UCSD-AML1 (cell line): Measurements from ENCODE around the gene PLXND1.

Experiments
- DNase-seq: peaks from one replicate; lab custom pipeline; 2025; ENCODE audit not compliant: unreplicated experiment; lab: John Stamatoyannopoulos, UW

Gene PLXND1

GRCh38 chr3:129602309-129602708, 4.2 kb downstream of the PLXND1 start:
- no peak for DNase-seq

GRCh38 chr3:129601713-129602112, 4.8 kb downstream of the PLXND1 start:
- DNase-seq = no peak

GRCh38 chr3:129600348-129600747, 6.1 kb downstream of the PLXND1 start:
- no peak for DNase-seq

GRCh38 chr3:129599607-129600006, 6.9 kb downstream of the PLXND1 start:
- peak; percentile 87 for DNase-seq

GRCh38 chr3:129599073-129599472, 7.4 kb downstream of the PLXND1 start:
- DNase-seq = no peak

- no peak for DNase-seq
Measured at GRCh38 chr3:129598484-129598883, 8.0 kb downstream of the PLXND1 start.

- DNase-seq = no peak
Measured at GRCh38 chr3:129598000-129598381, 8.5 kb downstream of the PLXND1 start.

GRCh38 chr3:129597087-129597999, 9.1 kb downstream of the PLXND1 start:
- peak; percentile 67 for DNase-seq

- peak; percentile 74 for DNase-seq
Measured at GRCh38 chr3:129596194-129597086, 10.0 kb downstream of the PLXND1 start.

- no peak for DNase-seq
Measured at GRCh38 chr3:129595544-129596193, 10.8 kb downstream of the PLXND1 start.

GRCh38 chr3:129594907-129595390, 11.5 kb downstream of the PLXND1 start:
- DNase-seq = no peak

- no peak for DNase-seq
Measured at GRCh38 chr3:129594409-129594808, 12.1 kb downstream of the PLXND1 start.

GRCh38 chr3:129593595-129594339, 12.7 kb downstream of the PLXND1 start:
- peak; percentile 91 for DNase-seq

- DNase-seq = peak; percentile 70
Measured at GRCh38 chr3:129593230-129593594, 13.3 kb downstream of the PLXND1 start.

- DNase-seq = peak; percentile 82
Measured at GRCh38 chr3:129592381-129593131, 13.9 kb downstream of the PLXND1 start.

- DNase-seq = no peak
Measured at GRCh38 chr3:129591932-129592331, 14.5 kb downstream of the PLXND1 start.

GRCh38 chr3:129590215-129590614, 16.3 kb downstream of the PLXND1 start:
- no peak for DNase-seq

- DNase-seq = no peak
Measured at GRCh38 chr3:129587566-129588210, 18.8 kb downstream of the PLXND1 start.

- DNase-seq = no peak
Measured at GRCh38 chr3:129586746-129587430, 19.6 kb downstream of the PLXND1 start.
